GM06990 (cell line): ENCODE results near the gene OPRM1.

ENCODE experiments used
- DNase-seq: peaks from one replicate; pipeline ENCODE4 v3.0.0-alpha.2; 2011; ENCODE audit not compliant: insufficient read length; ENCODE audit errors: extremely low read depth
- H3K27me3 ChIP-seq: replicated peaks from 2 replicates; pipeline ENCODE4 v1.6.0; 2011; ENCODE audit warnings: low read length; ENCODE audit not compliant: control insufficient read depth, insufficient read depth
- H3K36me3 ChIP-seq: 2 replicates; pipeline ENCODE4 v1.5.1; 2011; ENCODE audit warnings: low read length; ENCODE audit not compliant: control insufficient read depth, insufficient read depth
- H3K4me3 ChIP-seq: replicated peaks from 2 replicates; pipeline ENCODE4 v1.5.1; 2011; ENCODE audit warnings: low read depth, mild to moderate bottlenecking, control low read depth, low read length
- CTCF ChIP-seq: IDR thresholded peaks from 2 replicates; pipeline ENCODE4 v1.5.1; 2011; ENCODE audit warnings: low read length, control low read depth, mild to moderate bottlenecking, inconsistent platforms; ENCODE audit not compliant: insufficient read depth, poor library complexity, severe bottlenecking

Gene OPRM1

GRCh38 chr6:154292066-154292465 lies 253.0 kb downstream of the OPRM1 start:
- no peaks in the 10 kb centered on the region for H3K27me3 ChIP-seq
- DNase-seq, result no peak
- H3K36me3 ChIP-seq, result no peaks in the 10 kb centered on the region
- no peak for TF ChIP-seq CTCF
- H3K4me3 ChIP-seq, result no peak overlapping the region

GRCh38 chr6:154292855-154293519 lies 253.9 kb downstream of the OPRM1 start:
- Histone ChIP-seq H3K4me3 (no peak overlapping the region), H3K36me3 (no peaks in the 10 kb centered on the region), H3K27me3 (no peaks in the 10 kb centered on the region)
- TF ChIP-seq CTCF, result no peak
- DNase-seq, result no peak

- DNase-seq, result no peak
- Histone ChIP-seq H3K36me3 (no peaks in the 10 kb centered on the region), H3K4me3 (no peak overlapping the region), H3K27me3 (no peaks in the 10 kb centered on the region)
- no peak for TF ChIP-seq CTCF
These were observed 256.7 kb downstream of the OPRM1 start for GRCh38 chr6:154295733-154296132.
